HepG2 (cell line): ENCODE measurements around the gene NOL12. TPM values are rescaled to one million over a fixed set of nuclear protein-coding genes. Genes with fewer than 3 reads are reported as not detected.

Experiments
- ATAC-seq: fragments of 200-7000 bp; cut with Tn5 transposase; 3 replicates; pipeline ENCODE4 v1.9.1; 2020; ENCODE audit warnings: mild to moderate bottlenecking, moderate library complexity
- BruUV-seq: library from RNA; stranded (reverse); fragments of 400-500 nt; replicated peaks from 2 replicates; lab custom pipeline; 2021; lab: Mats Ljungman, UMichigan
- CTCF ChIA-PET: fragments of 300-600 bp; formaldehyde crosslinking; extraction: SDS; loops from one replicate; lab custom pipeline; 2021; ENCODE audit warnings: low total read pairs, inconsistent platforms, low intra/inter-chr PET ratio; lab: Yijun Ruan, JAX
- POLR2A ChIA-PET: fragments of 350-600 bp; sonication (Branson Sonifier 250); formaldehyde crosslinking; loops from one replicate; lab custom pipeline; 2020; ENCODE audit warnings: antibody characterized with exemption, inconsistent platforms; lab: Yijun Ruan, JAX
- DNase-seq: peaks from one replicate; pipeline ENCODE4 v3.0.0-alpha.2; 2015; ENCODE audit warnings: low spot score
- FAIRE-seq: peaks from 3 replicates; lab custom pipeline; 2011; peaks lifted over from hg19 to GRCh38; lab: Jason Lieb, UNC
- H2AFZ ChIP-seq: one replicate; pipeline ENCODE4 v1.6.1; 2011; ENCODE audit warnings: low read length, inconsistent platforms
- H3K27ac ChIP-seq: fragments of 300-600 bp; 3 replicates; pipeline ENCODE4 v1.8.0; 2011; ENCODE audit warnings: mixed run types, mild to moderate bottlenecking, mixed read lengths, low read length, inconsistent platforms; ENCODE audit not compliant: insufficient read depth; ENCODE audit errors: extremely low read length
- H3K27me3 ChIP-seq, 2 experiments: fragments of 200-600 bp in 1 of 2; 2 replicates in 1 of 2; 3 replicates in 1 of 2; pipeline versions ENCODE4 v1.6.0 to v1.8.0; 2011; ENCODE audit warnings: low read length in 2 of 2, mild to moderate bottlenecking in 2 of 2, moderate library complexity in 2 of 2, inconsistent platforms in 1 of 2; ENCODE audit not compliant: insufficient read depth in 2 of 2, control insufficient read depth in 1 of 2
- H3K36me3 ChIP-seq, 2 experiments: fragments of 200-600 bp in 1 of 2; replicated peaks in 1 of 2; 2 replicates in 1 of 2; 3 replicates in 1 of 2; pipeline versions ENCODE4 v1.5.1 to v1.8.0; 2011; ENCODE audit warnings: low read length in 2 of 2, inconsistent platforms in 1 of 2; ENCODE audit not compliant: insufficient read depth in 2 of 2, control insufficient read depth in 1 of 2
- H3K4me1 ChIP-seq: 2 replicates; pipeline ENCODE4 v1.5.1; 2012; ENCODE audit warnings: low read length, inconsistent platforms; ENCODE audit not compliant: insufficient read depth
- H3K4me2 ChIP-seq: 2 replicates; pipeline ENCODE4 v1.6.0; 2011; ENCODE audit warnings: low read depth, low read length, inconsistent platforms
- H3K4me3 ChIP-seq, 3 experiments: fragments of 200-600 bp in 1 of 3; sonication (generic), shearing (Covaris generic) in 1 of 3; replicated peaks in 1 of 3; 2 replicates each; pipeline ENCODE4 v1.5.1; 2011 to 2016; ENCODE audit warnings: low read length in 3 of 3, inconsistent platforms in 2 of 3, low read depth in 2 of 3, mild to moderate bottlenecking in 2 of 3, control low read depth in 1 of 3, mixed read lengths in 1 of 3; ENCODE audit not compliant: insufficient read depth in 1 of 3
- H3K79me2 ChIP-seq: one replicate; pipeline ENCODE4 v1.6.1; 2011; ENCODE audit warnings: low read length, inconsistent platforms; ENCODE audit not compliant: insufficient read depth
- H3K9ac ChIP-seq: 2 replicates; pipeline ENCODE4 v1.6.0; 2011; ENCODE audit warnings: mild to moderate bottlenecking, low read depth, low read length, inconsistent platforms; ENCODE audit not compliant: insufficient read depth
- H3K9me3 ChIP-seq: 2 replicates; pipeline ENCODE4 v1.5.1; 2012; ENCODE audit warnings: mild to moderate bottlenecking, low read length
- H4K20me1 ChIP-seq: 2 replicates; pipeline ENCODE4 v1.6.0; 2011; ENCODE audit warnings: inconsistent platforms, mild to moderate bottlenecking, low read length, moderate library complexity; ENCODE audit not compliant: insufficient read depth
- CC2D1A ChIP-seq: sonication (generic); formaldehyde crosslinking; IDR thresholded peaks from 2 replicates; pipeline ENCODE4 v1.8.1; 2023; ENCODE audit warnings: mild to moderate bottlenecking, missing genetic modification reagents
- E2F5 ChIP-seq: sonication (generic); formaldehyde crosslinking; conservative IDR thresholded peaks from 2 replicates; pipeline ENCODE4 v1.4.0; 2020; ENCODE audit warnings: missing genetic modification reagents
- FLYWCH1 ChIP-seq: sonication (generic); formaldehyde crosslinking; IDR thresholded peaks from 2 replicates; pipeline ENCODE4 v1.8.1; 2023; ENCODE audit warnings: mild to moderate bottlenecking, missing genetic modification reagents
- IKZF1 ChIP-seq: fragments of 450-650 bp; IDR thresholded peaks from 2 replicates; pipeline ENCODE4 v1.7.1; 2016
- MED13 ChIP-seq: sonication (generic); formaldehyde crosslinking; IDR thresholded peaks from 2 replicates; pipeline ENCODE4 v1.5.0; 2020; ENCODE audit warnings: missing genetic modification reagents
- NCOR1 ChIP-seq: fragments of 200-600 bp; sonication (generic); IDR thresholded peaks from 2 replicates; pipeline ENCODE4 v1.7.0; 2017; ENCODE audit warnings: antibody characterized with exemption, low read length, borderline replicate concordance
- RCOR2 ChIP-seq: IDR thresholded peaks from 2 replicates; pipeline ENCODE4 v1.6.1; 2016; ENCODE audit warnings: missing biosample characterization, missing genetic modification reagents
- SP140L ChIP-seq: sonication (generic); formaldehyde crosslinking; IDR thresholded peaks from 2 replicates; pipeline ENCODE4 v1.4.0; 2020; ENCODE audit warnings: missing genetic modification reagents, borderline replicate concordance
- TGIF2 ChIP-seq: IDR thresholded peaks from 2 replicates; pipeline ENCODE4 v1.6.1; 2016; ENCODE audit warnings: control low read depth, missing compliant biosample characterization
- ZNF720 ChIP-seq: sonication (generic); formaldehyde crosslinking; IDR thresholded peaks from 2 replicates; pipeline ENCODE4 v1.4.0; 2020; ENCODE audit warnings: missing genetic modification reagents
- ZNF770 ChIP-seq: sonication (generic); formaldehyde crosslinking; IDR thresholded peaks from 2 replicates; pipeline ENCODE4 v1.5.0; 2020; ENCODE audit warnings: mild to moderate bottlenecking, missing genetic modification reagents
- ZNF773 ChIP-seq: sonication (generic); formaldehyde crosslinking; IDR thresholded peaks from 2 replicates; pipeline ENCODE4 v1.4.0; 2020; ENCODE audit warnings: missing genetic modification reagents, borderline replicate concordance
- ZNF777 ChIP-seq: sonication (generic); formaldehyde crosslinking; IDR thresholded peaks from 2 replicates; pipeline ENCODE4 v1.4.0; 2020; ENCODE audit warnings: missing genetic modification reagents
- ZXDC ChIP-seq: sonication (generic); formaldehyde crosslinking; IDR thresholded peaks from 2 replicates; pipeline ENCODE4 v1.5.0; 2020; ENCODE audit warnings: mild to moderate bottlenecking, missing genetic modification reagents
- WGBS: methylation state at CpG from one replicate; pipeline ENCODE4 v1.1.6; 2017; ENCODE audit warnings: low lambda C conversion rate; 5-methylcytosine and 5-hydroxymethylcytosine counted together
- in situ Hi-C: cut with HindIII; loops from 2 replicates; pipeline ENCODE4 v1.10.0; 2017; ENCODE audit warnings: low pct_unique_long_range_greater_than_20kb; ENCODE audit not compliant: extremely low pct_ligation_motif_present
- intact Hi-C: fragments of 100-400 bp; cut with micrococcal nuclease; formaldehyde crosslinking; loops from one replicate; pipeline ENCODE4 v1.10.0; 2022; ENCODE audit not compliant: unreplicated experiment
- polyA plus RNA-seq, 8 experiments: library from polyadenylated mRNA; depleted of rRNA in 3 of 8; stranded (reverse) in 7 of 8; unstranded in 1 of 8; fragments of >200 nt; fragmentation: Illumina TruSeq in 4 of 8; extraction: Trizol in 4 of 8; gene quantifications; 2 replicates each; pipeline versions ENCODE4 v1.2.1 to v1.2.3, GENCODE V29; 2011 to 2016; ENCODE audit warnings: low read depth in 4 of 8, missing spikeins in 1 of 8, mixed read lengths in 1 of 8; ENCODE audit not compliant: insufficient read depth in 1 of 8
- total RNA-seq, 5 experiments: library from RNA; depleted of rRNA; stranded (reverse); fragments of >200 nt; fragmentation: Illumina TruSeq; extraction: Trizol; gene quantifications; 2 replicates each; pipeline ENCODE4 v1.2.3, GENCODE V29; 2016; ENCODE audit warnings: low read depth in 1 of 5

The NOL12 gene
- total and polyA plus RNA-seq, 2 of the 13 experiments (the other 11 are each of a cell fraction or from before 2014, with no cell fraction given), result 14.3 to 31.4 TPM

GRCh38 chr22:37659066-37659896, 26.9 kb upstream of the NOL12 start (continued):
- TF ChIP-seq CC2D1A (CRISPR knock-in tag) (no peak), ZNF720 (CRISPR knock-in tag) (no peak), FLYWCH1 (0 out of 2 replicates have a peak, but pooled peaks have one; percentile 6)

DNA sequence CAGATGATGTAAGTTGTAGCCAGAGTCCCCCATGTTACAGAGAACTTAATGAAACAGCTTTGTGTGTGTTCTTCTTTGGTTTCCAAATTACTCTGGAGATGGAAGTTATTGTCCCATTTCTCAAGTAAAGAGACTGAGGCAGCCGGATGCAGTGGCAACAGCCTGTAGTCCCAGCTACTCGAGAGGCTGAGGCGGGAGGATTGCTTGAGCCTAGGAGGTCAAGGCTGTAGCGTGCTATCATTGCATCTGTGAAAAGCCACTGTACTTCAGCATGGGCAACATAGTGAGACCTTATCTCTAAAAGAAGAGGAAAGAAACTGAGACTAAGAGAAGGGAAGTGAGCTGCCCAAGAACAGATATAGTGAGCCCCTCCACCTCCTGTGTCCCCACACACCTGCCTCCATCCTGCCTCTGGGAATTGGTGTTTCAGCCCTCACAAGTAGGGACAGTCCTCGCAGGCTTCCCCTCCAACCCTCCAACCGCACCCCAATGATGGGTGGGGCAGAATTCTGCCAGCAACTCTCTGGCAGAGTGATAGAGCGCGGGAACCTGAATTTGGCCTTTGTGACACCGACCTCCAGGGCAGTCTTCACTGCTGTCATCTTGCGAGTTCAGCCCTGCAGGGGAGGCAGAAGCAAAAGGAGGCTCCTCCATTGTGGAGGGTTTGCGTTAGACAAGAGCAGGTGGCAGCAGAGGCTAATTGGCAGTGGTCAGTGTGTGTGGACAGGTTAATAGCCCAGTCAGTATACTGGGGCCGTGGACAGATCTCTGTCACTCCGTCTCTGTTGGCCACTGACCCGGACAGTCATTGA, 26.0 kb upstream of the NOL12 start:
- 40% methylated on average over 14 of the region's 14 CpGs for WGBS
- in situ Hi-C loops (no loop called here), intact Hi-C loops (loop anchor here (10.0 kb wide), 1 partner anchor 145 kb away; the partner anchor contains the start of gene GCAT)
- no peaks in the 10 kb centered on the region; a peak in 1 of 5 replicates for H3K27me3 ChIP-seq
- H3K4me1 ChIP-seq, result peaks cover 61% of the 10 kb centered on the region
- no peak for ATAC-seq
- H3K27ac ChIP-seq, result peak overlapping the region; percentile 93
- peaks cover 5 to 10% of the 10 kb centered on the region in 2 experiments; a peak in 4 of 5 replicates for H3K36me3 ChIP-seq
- POLR2A ChIA-PET, result interaction anchor here (0.9 to 11.2 kb wide), 7 partner anchors 9 to 72 kb away, joined by 3 to 242 read pairs (median 36); partner anchors contain the start of genes GGA1, LGALS1, NOL12 and SH3BP1
- H3K9me3 ChIP-seq, result no peaks in the 10 kb centered on the region
- H2AFZ ChIP-seq, result no peak overlapping the region
- H3K4me3 ChIP-seq, result peak overlapping the region; percentile 75 to 97 (median 94)
- peaks cover 48% of the 10 kb centered on the region for H4K20me1 ChIP-seq
- peak overlapping the region; percentile 92 for H3K9ac ChIP-seq
- DNase-seq, result no peak
- H3K79me2 ChIP-seq, result peaks cover 61% of the 10 kb centered on the region
- CTCF ChIA-PET, result interaction anchor here (1.8 to 1.9 kb wide), 2 partner anchors 21 to 22 kb away, joined by 3 to 7 read pairs; no protein-coding TSS in a partner anchor
- BruUV-seq, result no TSS peak
- peak overlapping the region; percentile 94 for H3K4me2 ChIP-seq
- no peak for FAIRE-seq
- TF ChIP-seq TGIF2 (CRISPR knock-in tag) (no peak), ZNF773 (CRISPR knock-in tag) (no peak), E2F5 (CRISPR knock-in tag) (no peak), ZNF777 (CRISPR knock-in tag) (no peak), ZXDC (CRISPR knock-in tag) (no peak), RCOR2 (CRISPR knock-in tag) (no peak), MED13 (CRISPR knock-in tag) (no peak), IKZF1 (no peak), ZNF770 (CRISPR knock-in tag) (no peak), SP140L (no peak), NCOR1 (0 out of 2 replicates have a peak, but pooled peaks have one; percentile 23)
